RWPE1 (cell line): ENCODE results near the gene KRTAP12-4.
"Not testable (repeated sequence)": the region's sequence is repeated elsewhere in the genome, so short reads cannot be mapped to it uniquely, and the experiment has no call there.

Experiments
- CTCF ChIA-PET: fragments of 350-600 bp; sonication (Branson Sonifier 250); formaldehyde crosslinking; extraction: SDS; loops from one replicate; lab custom pipeline; 2021; lab: Yijun Ruan, JAX
- POLR2A ChIA-PET: fragments of 400-600 bp; formaldehyde crosslinking; extraction: SDS; loops from one replicate; lab custom pipeline; 2020; ENCODE audit warnings: antibody characterized with exemption; ENCODE audit not compliant: low non-redundant PET; lab: Yijun Ruan, JAX
- DNase-seq: peaks from one replicate; pipeline ENCODE4 v3.0.0; 2012; ENCODE audit warnings: low spot score
- H3K27ac ChIP-seq: fragments of 450-650 bp; 2 replicates; pipeline ENCODE4 v1.5.1; 2017
- TF ChIP-seq, protein P1 (sequence below): fragments of 450-650 bp; conservative IDR thresholded peaks from 2 replicates; pipeline ENCODE4 v1.5.1; 2017; ENCODE audit warnings: low read depth, mild to moderate bottlenecking

KRTAP12-4 gene

DNA sequence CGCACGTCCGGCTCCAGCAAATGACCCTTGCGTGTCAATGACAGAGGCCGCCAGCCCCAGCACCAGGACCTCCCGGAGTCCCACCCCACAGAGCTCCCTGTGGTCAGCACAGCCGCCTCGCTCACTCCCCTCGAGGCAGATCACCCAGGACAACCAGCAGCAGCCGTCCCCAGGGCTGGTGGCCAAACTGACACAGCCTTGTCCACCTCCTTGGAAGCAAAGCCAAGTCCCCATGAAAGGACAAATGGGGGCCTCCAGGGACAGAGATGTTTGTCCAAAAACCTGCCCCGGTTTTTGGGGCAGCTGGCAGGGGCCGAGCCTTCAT is 15.2 kb downstream of the KRTAP12-4 start:
- CTCF ChIA-PET, result no interaction called here
- no peak for DNase-seq
- no peak overlapping the region for H3K27ac ChIP-seq
- POLR2A ChIA-PET, result no interaction called here
- TF ChIP-seq, protein P1, sequence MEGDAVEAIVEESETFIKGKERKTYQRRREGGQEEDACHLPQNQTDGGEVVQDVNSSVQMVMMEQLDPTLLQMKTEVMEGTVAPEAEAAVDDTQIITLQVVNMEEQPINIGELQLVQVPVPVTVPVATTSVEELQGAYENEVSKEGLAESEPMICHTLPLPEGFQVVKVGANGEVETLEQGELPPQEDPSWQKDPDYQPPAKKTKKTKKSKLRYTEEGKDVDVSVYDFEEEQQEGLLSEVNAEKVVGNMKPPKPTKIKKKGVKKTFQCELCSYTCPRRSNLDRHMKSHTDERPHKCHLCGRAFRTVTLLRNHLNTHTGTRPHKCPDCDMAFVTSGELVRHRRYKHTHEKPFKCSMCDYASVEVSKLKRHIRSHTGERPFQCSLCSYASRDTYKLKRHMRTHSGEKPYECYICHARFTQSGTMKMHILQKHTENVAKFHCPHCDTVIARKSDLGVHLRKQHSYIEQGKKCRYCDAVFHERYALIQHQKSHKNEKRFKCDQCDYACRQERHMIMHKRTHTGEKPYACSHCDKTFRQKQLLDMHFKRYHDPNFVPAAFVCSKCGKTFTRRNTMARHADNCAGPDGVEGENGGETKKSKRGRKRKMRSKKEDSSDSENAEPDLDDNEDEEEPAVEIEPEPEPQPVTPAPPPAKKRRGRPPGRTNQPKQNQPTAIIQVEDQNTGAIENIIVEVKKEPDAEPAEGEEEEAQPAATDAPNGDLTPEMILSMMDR, result no peak

DNA sequence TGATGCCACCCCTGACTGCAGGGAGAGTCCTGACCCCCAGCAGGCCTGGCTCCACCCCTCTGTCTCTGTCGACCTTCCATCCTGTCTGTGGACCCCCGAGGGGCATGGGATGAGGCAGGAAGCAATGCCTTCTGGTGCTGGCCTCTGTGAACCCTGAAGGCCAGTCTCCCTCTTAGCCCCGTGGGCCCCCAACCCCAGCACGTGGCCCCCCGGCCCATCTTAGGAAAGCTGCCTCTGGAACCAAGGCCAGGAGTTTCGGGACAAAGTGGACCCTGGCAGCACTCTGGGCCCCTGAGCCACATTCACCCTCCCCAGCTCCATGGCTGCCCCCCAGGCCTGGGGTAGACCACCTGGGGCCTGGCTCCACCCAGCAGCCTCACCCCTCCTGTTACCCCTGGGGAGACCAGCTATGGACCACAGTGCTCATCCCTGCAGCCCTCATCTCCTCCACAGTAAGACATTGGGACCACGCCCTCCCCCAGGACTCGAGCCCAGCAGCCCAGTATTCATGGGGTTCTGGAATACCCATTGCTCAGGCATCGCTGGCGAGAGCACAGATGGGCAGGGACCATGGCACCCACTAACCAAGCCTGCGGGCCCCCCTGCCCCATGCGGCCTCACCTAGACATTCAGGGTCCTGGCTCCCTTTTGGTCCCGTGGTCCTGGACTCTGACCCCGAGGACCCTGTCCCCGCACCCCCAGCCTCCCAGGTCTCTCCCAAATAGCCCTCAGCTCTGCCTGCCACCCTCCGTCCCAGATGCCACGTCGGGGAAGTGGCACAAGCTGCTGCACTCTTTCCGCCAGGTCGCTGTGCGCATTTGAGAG is 15.7 kb downstream of the KRTAP12-4 start:
- POLR2A ChIA-PET, CTCF ChIA-PET, DNase-seq, H3K27ac ChIP-seq: not testable (repeated sequence)

DNA sequence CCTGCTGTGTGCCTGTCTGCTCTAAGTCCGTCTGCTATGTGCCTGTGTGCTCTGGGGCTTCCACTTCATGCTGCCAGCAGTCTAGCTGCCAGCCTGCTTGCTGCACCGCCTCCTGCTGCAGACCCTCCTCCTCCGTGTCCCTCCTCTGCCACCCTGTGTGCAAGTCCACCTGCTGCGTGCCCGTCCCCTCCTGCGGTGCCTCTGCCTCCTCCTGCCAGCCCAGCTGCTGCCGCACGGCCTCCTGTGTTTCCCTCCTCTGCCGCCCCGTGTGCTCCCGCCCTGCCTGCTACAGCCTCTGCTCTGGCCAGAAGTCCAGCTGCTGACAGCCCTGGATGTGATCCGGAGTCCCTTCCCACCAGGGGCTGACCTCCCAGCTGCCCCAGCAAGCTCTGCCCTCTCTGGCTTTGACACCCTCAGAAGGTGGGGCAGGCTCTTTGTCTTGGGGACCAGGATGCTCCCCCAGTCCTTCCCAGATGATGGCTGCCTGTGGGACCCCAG is 16.6 kb downstream of the KRTAP12-4 start:
- H3K27ac ChIP-seq, DNase-seq, POLR2A ChIA-PET: not testable (repeated sequence)
- CTCF ChIA-PET, result interaction anchor here (0.7 kb wide), 1 partner anchor 114 kb away, joined by 6 read pairs; no protein-coding TSS in a partner anchor

DNA sequence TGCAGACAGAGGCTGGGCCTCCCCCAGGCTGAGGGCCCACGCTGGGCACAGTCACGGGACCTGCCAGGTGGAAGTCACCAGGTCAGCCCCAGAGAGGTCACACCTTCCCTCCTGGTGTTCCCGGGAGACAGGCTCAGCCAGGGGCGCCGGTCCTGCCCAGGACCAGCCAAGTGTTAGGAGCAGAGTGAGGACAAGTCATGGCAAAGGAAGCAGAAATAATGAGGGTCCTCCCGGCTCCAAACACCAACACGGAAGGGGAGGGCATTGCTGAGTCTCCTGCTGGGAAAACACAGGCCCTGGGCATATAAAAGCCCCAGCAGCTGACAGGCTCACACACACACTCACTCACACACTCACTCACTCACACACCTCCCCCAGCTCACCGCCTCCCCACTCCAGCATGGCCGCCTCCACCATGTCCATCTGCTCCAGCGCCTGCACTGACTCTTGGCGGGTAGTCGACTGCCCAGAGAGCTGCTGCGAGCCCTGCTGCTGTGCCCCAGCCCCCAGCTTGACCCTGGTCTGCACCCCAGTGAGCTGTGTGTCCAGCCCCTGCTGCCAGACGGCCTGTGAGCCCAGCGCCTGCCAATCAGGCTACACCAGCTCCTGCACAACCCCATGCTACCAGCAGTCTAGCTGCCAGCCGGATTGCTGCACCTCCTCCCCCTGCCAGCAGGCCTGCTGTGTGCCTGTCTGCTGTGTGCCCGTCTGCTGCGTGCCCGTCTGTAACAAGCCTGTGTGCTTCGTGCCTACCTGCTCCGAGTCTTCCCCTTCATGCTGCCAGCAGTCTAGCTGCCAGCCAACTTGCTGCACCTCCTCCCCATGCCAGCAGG is 17.2 kb downstream of the KRTAP12-4 start, which contains the start of gene KRTAP10-10:
KRTAP10-10 (plus strand) TSS at position 339 of the 833 bp plus-strand sequence; CDS start at position 401, 62 bp downstream.
- no peak for DNase-seq
- no peak within 1 kb of the TSS for H3K27ac ChIP-seq
- CTCF ChIA-PET, result interaction anchor here (0.7 kb wide), 1 partner anchor 115 kb away, joined by 6 read pairs; no protein-coding TSS in a partner anchor
- TF ChIP-seq, protein P1, result no peak
- POLR2A ChIA-PET, result no interaction called here

DNA sequence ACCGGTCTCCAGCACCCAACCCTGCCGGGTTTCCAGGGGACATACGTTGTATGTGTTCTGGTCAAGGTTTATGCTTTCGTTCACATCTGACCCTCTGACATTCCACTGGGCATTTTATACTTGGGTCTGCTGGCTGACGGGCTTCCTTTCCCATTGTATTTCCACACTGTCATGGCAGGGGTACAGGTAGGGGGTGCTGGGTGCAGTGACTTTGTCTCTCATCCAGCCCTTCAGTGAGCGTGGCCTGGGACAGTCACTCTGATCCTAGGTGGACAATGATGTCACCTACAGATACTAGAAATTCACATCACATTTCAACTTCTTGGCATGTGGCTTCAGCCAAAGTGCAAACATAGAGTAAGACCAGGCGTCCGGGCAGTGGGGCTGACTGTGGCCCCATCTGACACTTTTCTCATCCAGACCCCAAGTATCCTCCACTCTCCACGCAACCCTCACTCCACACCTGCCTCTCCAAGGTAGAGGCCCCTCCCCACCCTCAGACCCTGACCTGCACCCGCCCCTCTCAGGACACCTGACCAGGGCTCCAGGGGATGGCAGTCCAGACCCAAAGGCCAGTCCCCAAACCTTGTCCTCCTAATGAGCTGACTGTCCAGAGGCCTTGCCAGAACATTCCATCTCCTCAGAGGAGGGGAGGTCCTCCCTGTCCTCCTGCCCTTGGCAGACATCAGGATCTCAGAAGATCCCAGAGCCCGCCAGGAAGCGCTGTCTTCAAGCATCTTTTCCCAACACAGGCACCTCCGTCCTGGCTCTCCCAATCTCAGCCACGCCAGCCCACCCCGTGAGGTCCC is 18.0 kb downstream of the KRTAP12-4 start:
- TF ChIP-seq, protein P1, result no peak
- CTCF ChIA-PET, result interaction anchor here (0.6 kb wide), 1 partner anchor 88 kb away, joined by 5 read pairs; no protein-coding TSS in a partner anchor
- H3K27ac ChIP-seq, result no peak overlapping the region
- DNase-seq, result no peak
- POLR2A ChIA-PET, result no interaction called here

DNA sequence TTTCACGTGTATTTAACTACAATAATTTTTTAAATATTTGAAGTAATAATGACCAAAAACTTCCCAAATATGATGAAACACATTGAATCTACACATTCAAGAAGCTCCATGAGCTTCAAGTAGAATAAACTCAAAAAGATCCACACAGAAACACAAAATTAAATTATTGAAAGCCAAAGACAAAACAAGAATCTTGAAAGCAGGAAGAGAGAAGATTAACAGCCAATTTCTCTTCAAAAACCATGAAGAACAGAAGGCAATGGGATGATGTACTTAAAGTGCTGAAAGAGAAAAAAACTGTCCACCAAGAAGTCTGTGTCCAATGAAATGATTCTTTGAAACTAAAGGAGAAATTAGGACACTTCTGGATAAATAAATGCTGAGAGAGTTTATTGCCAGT is 22.4 kb downstream of the KRTAP12-4 start:
- CTCF ChIA-PET, result no interaction called here
- POLR2A ChIA-PET, result no interaction called here
- H3K27ac ChIP-seq, result no peak overlapping the region
- DNase-seq, result no peak
- TF ChIP-seq, protein P1, result no peak

DNA sequence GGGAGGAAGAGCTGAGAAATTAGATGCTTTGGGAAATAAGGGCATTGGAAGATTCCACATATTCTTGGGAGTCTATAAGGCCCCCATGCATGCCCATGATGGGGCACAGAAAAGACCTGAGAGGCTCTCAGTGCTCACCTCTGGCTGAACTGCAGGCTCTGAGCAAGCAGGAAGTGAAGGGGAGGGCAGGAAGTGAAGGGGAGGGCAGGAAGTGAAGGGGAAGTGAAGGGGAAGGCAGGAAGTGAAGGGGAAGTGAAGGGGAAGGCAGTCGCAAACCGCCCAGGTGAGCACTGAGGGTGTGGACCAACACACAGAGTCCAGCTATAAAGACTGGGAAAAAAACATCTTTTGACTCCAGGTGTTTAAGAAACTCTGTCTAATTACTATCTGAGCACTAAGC is 24.0 kb downstream of the KRTAP12-4 start:
- CTCF ChIA-PET, result interaction anchor here (0.7 kb wide), 2 partner anchors 110 to 219 kb away, joined by 3 to 5 read pairs; no protein-coding TSS in a partner anchor

More for the DNA sequence above, 24.0 kb downstream of the KRTAP12-4 start:
- POLR2A ChIA-PET, result no interaction called here
- TF ChIP-seq, protein P1, result no peak
- no peak for DNase-seq
- H3K27ac ChIP-seq, result no peak overlapping the region
